GM23338 (cell line): ENCODE measurements around the gene SPNS3. TPM values are rescaled to one million over a fixed set of nuclear protein-coding genes. Genes with fewer than 3 reads are reported as not detected.
A peak's percentile ranks its signal among the peaks of the same experiment; 100 is the strongest.

Experiments used
- ATAC-seq: fragments of 200-7000 bp; cut with Tn5 transposase; 3 replicates; pipeline ENCODE4 v1.9.1; 2020
- DNase-seq: peaks from one replicate; pipeline ENCODE4 v3.0.0-alpha.2; 2015; ENCODE audit warnings: low spot score
- H2AFZ ChIP-seq: fragments of 200-600 bp; sonication (generic); 2 replicates; pipeline ENCODE4 v1.8.0; 2016; ENCODE audit warnings: antibody characterized with exemption, mild to moderate bottlenecking, moderate library complexity
- H3F3A ChIP-seq: fragments of 200-600 bp; sonication (generic); replicated peaks from 2 replicates; pipeline ENCODE4 v1.8.0; 2017; ENCODE audit warnings: antibody characterized with exemption, mixed run types, low read depth
- H3K27ac ChIP-seq: fragments of 200-600 bp; sonication (generic); 2 replicates; pipeline ENCODE4 v1.6.1; 2016; ENCODE audit warnings: low read depth
- H3K27me3 ChIP-seq: fragments of 200-600 bp; sonication (generic); 2 replicates; pipeline ENCODE4 v1.8.0; 2016; ENCODE audit warnings: mild to moderate bottlenecking, mixed run types, moderate library complexity; ENCODE audit not compliant: insufficient read depth
- H3K36me3 ChIP-seq: fragments of 200-600 bp; sonication (generic); 2 replicates; pipeline ENCODE4 v1.8.0; 2016; ENCODE audit warnings: mild to moderate bottlenecking; ENCODE audit not compliant: insufficient read depth
- H3K4me1 ChIP-seq: fragments of 200-600 bp; sonication (generic); 2 replicates; pipeline ENCODE4 v1.8.0; 2016; ENCODE audit warnings: mild to moderate bottlenecking, moderate library complexity; ENCODE audit not compliant: insufficient read depth
- H3K4me2 ChIP-seq: fragments of 200-600 bp; sonication (generic); 2 replicates; pipeline ENCODE4 v1.7.1; 2017; ENCODE audit warnings: mixed run types
- H3K4me3 ChIP-seq: fragments of 200-600 bp; sonication (generic); 2 replicates; pipeline ENCODE4 v1.6.1; 2016; ENCODE audit warnings: mixed run types
- H3K79me2 ChIP-seq: fragments of 200-600 bp; sonication (generic); replicated peaks from 2 replicates; pipeline ENCODE4 v1.8.0; 2017; ENCODE audit warnings: mild to moderate bottlenecking; ENCODE audit not compliant: insufficient read depth
- H3K9me2 ChIP-seq: fragments of 200-600 bp; sonication (generic); 2 replicates; pipeline ENCODE4 v1.8.0; 2017; ENCODE audit not compliant: insufficient read depth
- H4K20me1 ChIP-seq: fragments of 200-600 bp; sonication (generic); replicated peaks from 2 replicates; pipeline ENCODE4 v1.8.0; 2017; ENCODE audit warnings: mild to moderate bottlenecking; ENCODE audit not compliant: insufficient read depth
- H3K27ac Mint-ChIP-seq: 2 replicates; pipeline ENCODE4 v1.8.0; 2020; ENCODE audit warnings: inconsistent platforms, mild to moderate bottlenecking, moderate library complexity, mixed read lengths
- H3K27me3 Mint-ChIP-seq: 3 replicates; pipeline ENCODE4 v1.8.0; 2022; ENCODE audit warnings: low read depth, mild to moderate bottlenecking, moderate library complexity, mixed read lengths, inconsistent platforms; ENCODE audit not compliant: insufficient read depth, poor library complexity
- H3K36me3 Mint-ChIP-seq: 3 replicates; pipeline ENCODE4 v1.8.0; 2021; ENCODE audit warnings: low read depth, mild to moderate bottlenecking, inconsistent platforms, moderate library complexity, mixed read lengths
- H3K4me1 Mint-ChIP-seq: 3 replicates; pipeline ENCODE4 v1.8.0; 2020; ENCODE audit warnings: mild to moderate bottlenecking, inconsistent platforms, mixed read lengths
- H3K4me3 Mint-ChIP-seq: 3 replicates; pipeline ENCODE4 v1.8.0; 2021; ENCODE audit warnings: moderate library complexity, mild to moderate bottlenecking, inconsistent platforms, mixed read lengths
- H3K9me3 Mint-ChIP-seq: 3 replicates; pipeline ENCODE4 v1.8.0; 2020; ENCODE audit warnings: moderate library complexity, mild to moderate bottlenecking, inconsistent platforms, mixed read lengths
- CTCF ChIP-seq, 2 experiments: fragments of 200-600 bp in 1 of 2; sonication (generic) in 1 of 2; conservative IDR thresholded peaks; 2 replicates each; pipeline versions ENCODE4 v1.5.1 to v1.6.1; 2016 to 2017; ENCODE audit warnings: antibody characterized with exemption in 2 of 2, low read depth in 2 of 2, mild to moderate bottlenecking in 2 of 2, moderate library complexity in 1 of 2
- ETS1 ChIP-seq: IDR thresholded peaks from 2 replicates; pipeline ENCODE4 v1.6.1; 2016; ENCODE audit warnings: antibody characterized with exemption
- EZH2 ChIP-seq: fragments of 200-600 bp; sonication (generic); IDR thresholded peaks from one replicate; pipeline ENCODE4 v1.8.0; 2017; ENCODE audit warnings: antibody characterized with exemption, mild to moderate bottlenecking, low read depth; ENCODE audit not compliant: unreplicated experiment
- EZH2phosphoT487 ChIP-seq: fragments of 200-600 bp; sonication (generic); IDR thresholded peaks from one replicate; pipeline ENCODE4 v1.8.1; 2018; ENCODE audit warnings: antibody characterized with exemption; ENCODE audit not compliant: unreplicated experiment
- JUNB ChIP-seq: IDR thresholded peaks from one replicate; pipeline ENCODE4 v1.6.1; 2016; ENCODE audit warnings: antibody characterized with exemption; ENCODE audit not compliant: unreplicated experiment
- NANOG ChIP-seq: IDR thresholded peaks from 2 replicates; pipeline ENCODE4 v1.6.1; 2016; ENCODE audit warnings: antibody characterized with exemption, borderline replicate concordance
- POLR2AphosphoS5 ChIP-seq: IDR thresholded peaks from 2 replicates; pipeline ENCODE4 v1.6.1; 2016; ENCODE audit warnings: antibody characterized with exemption, low read depth
- ZNF114 ChIP-seq: fragments of 250-450 bp; sonication (Bioruptor Pico); IDR thresholded peaks from 2 replicates; pipeline ENCODE4 v1.5.0; 2020; ENCODE audit warnings: mild to moderate bottlenecking, moderate library complexity
- ZNF331 ChIP-seq: fragments of 250-450 bp; sonication (Bioruptor Pico); IDR thresholded peaks from 2 replicates; pipeline ENCODE4 v1.5.0; 2020; ENCODE audit warnings: low read depth, mild to moderate bottlenecking, moderate library complexity
- ZNF462 ChIP-seq: fragments of 250-450 bp; sonication (Bioruptor Pico); IDR thresholded peaks from 2 replicates; pipeline ENCODE4 v1.5.0; 2020; ENCODE audit warnings: mild to moderate bottlenecking, moderate library complexity
- polyA plus RNA-seq: library from polyadenylated mRNA; unstranded; fragments of >200 nt; fragmentation: Nextera tagmentation; extraction: Ambion mirVana; gene quantifications from 2 replicates; pipeline ENCODE4 v1.2.1, GENCODE V29; 2016
- total RNA-seq: library from RNA; depleted of rRNA; stranded (reverse); fragments of >200 nt; shearing (Covaris generic); gene quantifications from 2 replicates; pipeline ENCODE4 v1.2.3, GENCODE V29; 2014

SPNS3 gene
- total and polyA plus RNA-seq, 2 experiments from 2014 or later = not detected

GRCh38 chr17:4406386-4406785, 27.4 kb upstream of the SPNS3 start (continued):
- peak in 1 of 2 experiments; percentile 35; a peak in 1 of 4 replicates for TF ChIP-seq CTCF (conservative IDR thresholded peaks at IDR 0.05; ENCODE audit: low read depth in 2 of 2)

- Histone ChIP-seq H2AFZ (no peak overlapping the region), H3K79me2 (no peaks in the 10 kb centered on the region), H3K4me2 (no peak overlapping the region), H4K20me1 (no peaks in the 10 kb centered on the region), H3K4me1 (no peaks in the 10 kb centered on the region), H3K36me3 (no peaks in the 10 kb centered on the region), H3K9me2 (no peaks in the 10 kb centered on the region), H3K27me3 (no peaks in the 10 kb centered on the region), H3K4me3 (no peak overlapping the region), H3F3A (0 out of 2 replicates have a peak, but pooled peaks cover 4% of the 10 kb centered on the region), H3K27ac (peak overlapping the region; percentile 50; the same call in 1 of the 2 replicates)
- H3K27ac Mint-ChIP-seq = no peak overlapping the region
- no peak for TF ChIP-seq EZH2phosphoT487
- no peak for TF ChIP-seq NANOG
- TF ChIP-seq ETS1 = no peak
- no peak for TF ChIP-seq JUNB
- TF ChIP-seq ZNF331 (CRISPR knock-in tag) = no peak
- no peak for TF ChIP-seq ZNF114 (CRISPR knock-in tag)
- no peak for TF ChIP-seq CTCF (conservative IDR thresholded peaks at IDR 0.05; ENCODE audit: low read depth in 2 of 2)
- no peak for TF ChIP-seq POLR2AphosphoS5
- TF ChIP-seq ZNF462 (CRISPR knock-in tag) = no peak
- no peak for TF ChIP-seq EZH2
- H3K4me1 Mint-ChIP-seq = peaks cover 5% of the 10 kb centered on the region; the same call in 1 of the 3 replicates
- DNase-seq = no peak
- no peak overlapping the region for H3K4me3 Mint-ChIP-seq
- no peak for ATAC-seq
- H3K36me3 Mint-ChIP-seq = no peaks in the 10 kb centered on the region
- no peaks in the 10 kb centered on the region for H3K9me3 Mint-ChIP-seq
- H3K27me3 Mint-ChIP-seq = peaks cover 4% of the 10 kb centered on the region
Observed at GRCh38 chr17:4407216-4407615, 26.5 kb upstream of the SPNS3 start.
